ENCODE data around the gene KIF22. TPM values are rescaled to one million over a fixed set of nuclear protein-coding genes. Genes with fewer than 3 reads are reported as not detected.

KIF22 gene
- total RNA-seq, 1 donor from 2014 or later: 20.0 TPM

DNA sequence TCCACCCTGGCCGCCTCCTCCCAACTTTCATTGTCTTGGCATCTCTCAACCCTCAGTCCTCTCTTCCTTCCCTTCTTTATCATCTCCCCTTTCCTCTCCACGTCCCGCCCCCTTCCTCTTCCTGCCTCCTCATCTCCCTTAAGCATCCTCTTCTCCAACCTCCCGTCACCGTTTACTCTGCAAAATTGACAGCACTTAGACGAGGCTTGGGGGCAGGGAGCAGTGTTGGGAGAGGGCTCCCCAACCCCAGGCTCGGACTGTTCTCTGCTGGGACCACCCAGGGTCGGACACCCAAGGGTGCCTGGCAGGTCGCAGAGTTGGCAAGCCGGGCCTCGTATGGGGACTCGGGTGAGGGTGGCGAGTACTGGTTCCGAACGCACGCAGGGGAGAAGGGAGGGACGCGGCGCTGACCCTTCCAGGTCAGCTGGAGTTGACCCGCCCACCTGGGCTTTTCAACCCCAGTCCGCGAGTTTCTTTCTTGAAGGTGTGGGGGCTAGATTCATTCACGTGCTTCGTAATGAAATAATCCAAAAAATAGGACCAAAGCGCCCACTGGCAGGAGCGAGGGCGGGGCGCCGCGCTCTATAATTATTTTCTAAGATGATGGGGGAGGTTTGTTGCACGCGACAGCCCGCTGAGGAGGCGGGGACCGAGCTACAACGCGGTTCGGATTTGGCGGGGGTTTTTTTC is 24.6 kb downstream of the KIF22 start:
- no peak for DNase-seq (ENCODE audit: extremely low spot score, unreplicated experiment)
- H3K27me3 Mint-ChIP-seq (ENCODE audit: unreplicated experiment): no peaks in the 10 kb centered on the region

DNA sequence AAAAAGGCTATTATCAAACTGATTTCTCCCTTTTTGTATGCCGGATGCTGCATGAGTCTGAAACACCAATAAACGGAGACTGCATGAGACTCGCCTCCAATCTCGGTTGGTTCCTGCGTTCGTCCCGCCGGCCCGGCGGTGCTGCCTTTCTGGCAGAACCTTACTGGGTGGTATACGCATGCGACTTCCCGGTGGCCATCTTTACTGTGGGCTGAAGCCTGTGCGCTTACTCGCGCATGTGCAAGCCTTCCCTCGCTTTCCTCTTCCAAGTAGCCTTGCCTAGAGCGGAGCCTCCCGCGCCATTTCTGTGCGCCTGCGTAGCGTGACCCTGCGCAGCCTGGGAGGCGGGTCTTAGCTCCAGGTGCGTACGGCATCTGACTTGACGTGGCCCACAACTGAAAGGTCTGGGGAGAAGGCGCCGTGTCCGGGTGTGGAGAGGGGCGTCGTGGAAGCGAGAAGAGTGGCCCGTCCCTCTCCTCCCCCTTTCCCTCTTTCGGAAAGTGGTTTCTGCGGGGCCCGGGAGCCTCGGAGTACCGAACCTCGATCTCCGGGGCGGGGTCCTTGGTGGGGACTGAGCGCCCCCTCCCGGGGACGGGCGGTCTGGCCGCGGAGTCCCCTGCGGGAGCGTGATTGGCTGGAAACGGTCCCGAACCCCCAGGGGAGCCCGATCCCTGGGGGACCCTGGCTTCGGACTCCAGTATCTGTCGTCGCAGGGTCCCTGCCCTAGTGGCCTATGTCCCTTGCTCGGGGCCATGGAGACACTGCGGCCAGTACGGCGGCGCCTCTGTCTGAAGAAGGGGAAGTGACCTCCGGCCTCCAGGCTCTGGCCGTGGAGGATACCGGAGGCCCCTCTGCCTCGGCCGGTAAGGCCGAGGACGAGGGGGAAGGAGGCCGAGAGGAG is 25.5 kb downstream of the KIF22 start, which contains the start of gene PAGR1:
Gene PAGR1, plus strand, starts transcription at position 360 of the 901 bp plus-strand sequence. Its CDS starts 374 bp downstream, at position 734.
- Mint-ChIP-seq H3K9me3 (ENCODE audit: unreplicated experiment) (no peaks in the 10 kb centered on the region), H3K4me3 (ENCODE audit: unreplicated experiment) (peak within 1 kb of the TSS; percentile 94), H3K4me1 (ENCODE audit: unreplicated experiment) (peaks cover 76% of the 10 kb centered on the region), H3K27ac (ENCODE audit: unreplicated experiment) (peak within 1 kb of the TSS; percentile 99), H3K27me3 (ENCODE audit: unreplicated experiment) (no peaks in the 10 kb centered on the region), H3K36me3 (ENCODE audit: unreplicated experiment) (peaks cover 13% of the 10 kb centered on the region)
- peak; percentile 99 for DNase-seq (ENCODE audit: extremely low spot score, unreplicated experiment)
- TF ChIP-seq, protein P1, sequence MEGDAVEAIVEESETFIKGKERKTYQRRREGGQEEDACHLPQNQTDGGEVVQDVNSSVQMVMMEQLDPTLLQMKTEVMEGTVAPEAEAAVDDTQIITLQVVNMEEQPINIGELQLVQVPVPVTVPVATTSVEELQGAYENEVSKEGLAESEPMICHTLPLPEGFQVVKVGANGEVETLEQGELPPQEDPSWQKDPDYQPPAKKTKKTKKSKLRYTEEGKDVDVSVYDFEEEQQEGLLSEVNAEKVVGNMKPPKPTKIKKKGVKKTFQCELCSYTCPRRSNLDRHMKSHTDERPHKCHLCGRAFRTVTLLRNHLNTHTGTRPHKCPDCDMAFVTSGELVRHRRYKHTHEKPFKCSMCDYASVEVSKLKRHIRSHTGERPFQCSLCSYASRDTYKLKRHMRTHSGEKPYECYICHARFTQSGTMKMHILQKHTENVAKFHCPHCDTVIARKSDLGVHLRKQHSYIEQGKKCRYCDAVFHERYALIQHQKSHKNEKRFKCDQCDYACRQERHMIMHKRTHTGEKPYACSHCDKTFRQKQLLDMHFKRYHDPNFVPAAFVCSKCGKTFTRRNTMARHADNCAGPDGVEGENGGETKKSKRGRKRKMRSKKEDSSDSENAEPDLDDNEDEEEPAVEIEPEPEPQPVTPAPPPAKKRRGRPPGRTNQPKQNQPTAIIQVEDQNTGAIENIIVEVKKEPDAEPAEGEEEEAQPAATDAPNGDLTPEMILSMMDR (IDR thresholded peaks at IDR 0.05): peak; percentile 97

More for the DNA sequence above, 24.6 kb downstream of the KIF22 start:
- peak overlapping the region; percentile 99 for H3K27ac Mint-ChIP-seq (ENCODE audit: unreplicated experiment)
- H3K4me1 Mint-ChIP-seq (ENCODE audit: unreplicated experiment): peaks cover 79% of the 10 kb centered on the region
- peak overlapping the region; percentile 94 for H3K4me3 Mint-ChIP-seq (ENCODE audit: unreplicated experiment)
- H3K36me3 Mint-ChIP-seq (ENCODE audit: unreplicated experiment): peaks cover 17% of the 10 kb centered on the region
- H3K9me3 Mint-ChIP-seq (ENCODE audit: unreplicated experiment): no peaks in the 10 kb centered on the region
- TF ChIP-seq, protein P1 (IDR thresholded peaks at IDR 0.05): no peak

DNA sequence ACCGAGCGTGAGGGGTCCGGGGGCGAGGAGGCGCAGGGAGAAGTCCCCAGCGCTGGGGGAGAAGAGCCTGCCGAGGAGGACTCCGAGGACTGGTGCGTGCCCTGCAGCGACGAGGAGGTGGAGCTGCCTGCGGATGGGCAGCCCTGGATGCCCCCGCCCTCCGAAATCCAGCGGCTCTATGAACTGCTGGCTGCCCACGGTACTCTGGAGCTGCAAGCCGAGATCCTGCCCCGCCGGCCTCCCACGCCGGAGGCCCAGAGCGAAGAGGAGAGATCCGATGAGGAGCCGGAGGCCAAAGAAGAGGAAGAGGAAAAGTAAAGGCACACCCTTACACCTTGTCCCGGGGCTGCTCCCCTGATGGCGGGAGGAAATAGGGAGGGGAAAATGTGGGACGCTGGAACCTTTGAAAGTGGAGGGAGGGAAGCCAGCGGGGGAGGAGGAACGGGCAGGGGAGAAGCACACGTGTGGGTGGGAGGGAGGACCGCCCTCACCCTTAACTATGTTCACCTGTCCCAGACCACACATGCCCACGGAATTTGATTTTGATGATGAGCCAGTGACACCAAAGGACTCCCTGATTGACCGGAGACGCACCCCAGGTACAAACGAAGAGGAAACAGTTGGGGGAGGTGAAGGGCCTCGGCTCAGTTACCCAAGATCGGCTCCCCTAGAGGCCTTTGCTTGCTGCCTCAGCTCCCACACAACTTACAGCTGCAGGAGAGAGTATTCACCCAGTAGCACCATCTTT is 26.3 kb downstream of the KIF22 start:
- DNase-seq (ENCODE audit: extremely low spot score, unreplicated experiment): no peak
- H3K4me3 Mint-ChIP-seq (ENCODE audit: unreplicated experiment): peak overlapping the region; percentile 94
- H3K36me3 Mint-ChIP-seq (ENCODE audit: unreplicated experiment): peaks cover 13% of the 10 kb centered on the region
- H3K27me3 Mint-ChIP-seq (ENCODE audit: unreplicated experiment): no peaks in the 10 kb centered on the region
- H3K9me3 Mint-ChIP-seq (ENCODE audit: unreplicated experiment): no peaks in the 10 kb centered on the region
- peak overlapping the region; percentile 99 for H3K27ac Mint-ChIP-seq (ENCODE audit: unreplicated experiment)
- H3K4me1 Mint-ChIP-seq (ENCODE audit: unreplicated experiment): peaks cover 74% of the 10 kb centered on the region
- TF ChIP-seq, protein P1 (IDR thresholded peaks at IDR 0.05): no peak

DNA sequence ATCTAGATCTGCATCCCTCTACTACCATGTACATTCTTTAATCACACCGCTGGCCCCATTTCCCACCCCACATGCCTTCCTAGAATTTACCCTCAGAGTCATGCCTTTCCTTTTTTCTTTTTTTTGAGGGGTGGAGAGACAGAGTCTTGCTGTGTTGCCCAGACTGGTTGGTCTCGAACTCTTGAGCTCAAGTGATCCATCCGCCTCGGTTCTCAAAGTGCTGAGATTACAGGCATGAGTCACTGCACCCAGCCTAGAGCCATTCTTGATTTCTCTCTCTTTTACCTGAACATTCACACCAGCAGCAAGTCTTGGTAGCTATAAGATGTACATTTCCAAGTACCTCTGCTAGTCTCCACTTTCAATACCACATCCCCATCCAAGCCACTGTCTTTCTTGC is 27.5 kb downstream of the KIF22 start:
- H3K27me3 Mint-ChIP-seq (ENCODE audit: unreplicated experiment): no peaks in the 10 kb centered on the region
- peak overlapping the region; percentile 94 for H3K4me3 Mint-ChIP-seq (ENCODE audit: unreplicated experiment)
- DNase-seq (ENCODE audit: extremely low spot score, unreplicated experiment): no peak
- H3K27ac Mint-ChIP-seq (ENCODE audit: unreplicated experiment): peak overlapping the region; percentile 50
- no peaks in the 10 kb centered on the region for H3K9me3 Mint-ChIP-seq (ENCODE audit: unreplicated experiment)
- peaks cover 76% of the 10 kb centered on the region for H3K4me1 Mint-ChIP-seq (ENCODE audit: unreplicated experiment)
- TF ChIP-seq, protein P1 (IDR thresholded peaks at IDR 0.05): no peak
- H3K36me3 Mint-ChIP-seq (ENCODE audit: unreplicated experiment): peaks cover 13% of the 10 kb centered on the region
